C1 segment of cervical spinal cord (tissue), 14 donors: ENCODE results near the gene UBE2I.

ENCODE experiments used
- DNase-seq, 14 donors: peaks; one replicate each; lab custom pipeline; 2025; lab: John Stamatoyannopoulos, UW

Gene UBE2I

DNA sequence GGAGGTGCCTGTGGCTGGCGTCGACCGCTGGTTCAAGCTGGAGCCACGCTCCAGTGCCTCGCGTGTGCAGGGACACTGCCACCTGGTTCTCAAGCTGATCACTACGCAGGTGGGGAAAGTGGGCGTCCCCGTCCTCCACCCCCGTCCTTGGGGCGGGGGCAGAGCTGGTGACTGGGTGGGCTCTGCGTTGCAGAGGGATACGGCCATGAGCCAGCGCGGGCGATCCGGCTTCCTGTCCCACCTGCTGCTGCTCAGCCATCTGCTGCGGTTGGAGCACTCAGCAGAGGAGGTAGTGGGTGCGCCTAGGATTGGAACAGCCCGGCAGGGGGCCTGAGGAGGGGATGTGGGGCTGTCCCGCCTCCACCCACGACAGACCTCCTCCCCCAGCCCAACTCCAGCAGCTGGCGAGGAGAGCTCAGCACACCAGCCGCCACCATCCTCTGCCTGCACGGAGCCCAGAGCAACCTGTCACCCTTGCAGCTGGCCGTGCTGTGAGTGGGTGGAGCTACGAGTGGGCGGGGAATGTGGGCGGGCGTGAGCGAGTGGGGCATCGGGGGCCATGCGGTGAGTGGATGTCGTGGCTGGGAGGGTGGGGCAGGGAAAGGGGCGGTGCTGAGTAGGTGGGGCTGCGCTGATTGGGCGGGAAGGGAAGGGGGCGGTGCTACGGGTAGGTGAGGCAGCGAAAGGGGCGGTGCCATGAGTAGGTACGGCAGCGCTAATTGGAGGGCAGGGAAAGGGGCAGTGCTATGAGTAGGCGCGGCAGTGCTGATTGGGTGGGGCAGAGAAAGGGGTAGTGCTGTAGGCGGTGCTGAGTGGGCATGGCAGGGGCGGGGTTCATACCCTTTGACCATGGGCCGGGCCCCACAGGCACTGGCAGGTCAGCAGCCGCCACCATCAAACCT lies 33.3 kb downstream of the UBE2I start:
- peak in 13 of 14 donors; percentile 8 to 90 (median 65) for DNase-seq

DNA sequence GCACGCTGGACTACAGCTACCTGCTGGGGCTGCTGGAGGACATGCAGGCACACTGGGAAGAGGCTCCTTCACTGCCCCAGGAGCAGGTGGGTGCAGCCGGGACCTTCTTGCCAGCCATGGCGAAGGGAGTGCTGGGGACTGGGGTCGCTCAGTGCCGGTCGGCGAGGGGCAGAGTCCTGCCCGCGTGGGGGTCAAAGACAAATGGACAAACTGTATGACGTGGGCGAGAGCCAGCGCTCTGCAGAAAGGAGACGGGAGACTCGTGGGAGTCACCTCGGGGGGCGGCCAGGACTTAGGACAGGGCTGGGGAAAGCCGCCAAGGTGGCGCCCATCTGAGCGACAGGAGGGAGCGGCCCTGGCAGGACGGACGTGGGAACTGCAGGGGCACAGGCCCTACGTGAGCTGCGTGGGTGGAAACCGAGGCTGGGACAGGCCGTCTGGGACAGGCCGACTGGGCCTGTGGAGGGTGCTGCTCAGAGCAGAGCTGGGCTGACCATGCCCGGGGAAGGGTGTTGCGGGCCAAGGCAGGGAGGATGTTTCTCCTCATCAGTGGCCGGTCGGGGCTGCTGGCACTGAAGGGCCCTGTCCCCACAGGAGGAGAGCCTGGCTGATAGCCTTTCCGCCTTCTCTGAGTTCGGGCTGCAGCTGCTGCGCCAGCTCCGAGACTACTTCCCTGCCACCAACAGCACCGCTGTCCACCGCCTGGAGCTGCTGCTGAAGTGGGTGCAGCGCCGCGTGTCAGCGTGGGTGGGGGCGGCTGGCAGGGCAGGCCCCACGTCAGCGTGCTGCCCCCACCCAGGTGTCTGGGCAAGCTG lies 34.2 kb downstream of the UBE2I start:
- no peak for DNase-seq

DNA sequence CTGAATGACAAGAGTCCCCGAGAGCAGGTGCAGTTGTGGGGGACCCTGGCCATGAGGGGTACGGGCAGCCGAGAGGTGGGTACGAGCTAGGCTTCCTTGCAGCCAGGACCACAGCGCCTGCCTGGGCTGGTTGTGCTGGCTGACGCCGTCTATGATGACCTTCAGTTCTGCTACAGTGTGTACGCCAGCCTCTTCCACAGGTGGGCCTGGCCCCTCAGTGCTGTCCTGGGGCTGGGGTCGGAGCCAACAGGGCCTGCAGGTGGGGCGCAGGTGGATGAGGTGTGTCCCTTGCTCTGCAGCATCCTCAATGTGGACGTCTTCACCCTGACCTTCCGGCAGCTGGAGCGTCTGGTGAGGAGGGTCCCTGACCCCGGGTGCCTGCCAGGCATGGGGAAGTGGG lies 35.1 kb downstream of the UBE2I start:
- DNase-seq: no peak

DNA sequence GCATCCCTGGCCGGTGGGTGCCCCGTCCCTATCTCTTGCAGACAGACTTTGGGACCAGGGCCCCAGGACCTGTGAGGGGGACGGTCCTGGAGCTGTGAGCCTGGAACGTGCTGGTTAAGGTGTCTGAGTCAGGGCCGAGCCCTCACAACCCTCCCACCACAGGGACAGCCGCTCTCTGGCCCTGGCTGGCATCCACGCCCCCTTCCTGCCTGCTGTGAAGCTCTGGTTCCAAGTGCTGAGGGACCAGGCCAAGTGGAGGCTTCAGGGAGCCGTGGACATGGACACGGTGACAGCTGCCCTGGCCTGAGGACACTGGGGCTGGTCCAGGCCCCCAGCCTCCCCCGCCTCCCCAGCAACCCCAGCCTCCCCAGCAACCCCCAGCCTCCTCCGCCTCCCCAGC lies 35.7 kb downstream of the UBE2I start:
- no peak for DNase-seq

DNA sequence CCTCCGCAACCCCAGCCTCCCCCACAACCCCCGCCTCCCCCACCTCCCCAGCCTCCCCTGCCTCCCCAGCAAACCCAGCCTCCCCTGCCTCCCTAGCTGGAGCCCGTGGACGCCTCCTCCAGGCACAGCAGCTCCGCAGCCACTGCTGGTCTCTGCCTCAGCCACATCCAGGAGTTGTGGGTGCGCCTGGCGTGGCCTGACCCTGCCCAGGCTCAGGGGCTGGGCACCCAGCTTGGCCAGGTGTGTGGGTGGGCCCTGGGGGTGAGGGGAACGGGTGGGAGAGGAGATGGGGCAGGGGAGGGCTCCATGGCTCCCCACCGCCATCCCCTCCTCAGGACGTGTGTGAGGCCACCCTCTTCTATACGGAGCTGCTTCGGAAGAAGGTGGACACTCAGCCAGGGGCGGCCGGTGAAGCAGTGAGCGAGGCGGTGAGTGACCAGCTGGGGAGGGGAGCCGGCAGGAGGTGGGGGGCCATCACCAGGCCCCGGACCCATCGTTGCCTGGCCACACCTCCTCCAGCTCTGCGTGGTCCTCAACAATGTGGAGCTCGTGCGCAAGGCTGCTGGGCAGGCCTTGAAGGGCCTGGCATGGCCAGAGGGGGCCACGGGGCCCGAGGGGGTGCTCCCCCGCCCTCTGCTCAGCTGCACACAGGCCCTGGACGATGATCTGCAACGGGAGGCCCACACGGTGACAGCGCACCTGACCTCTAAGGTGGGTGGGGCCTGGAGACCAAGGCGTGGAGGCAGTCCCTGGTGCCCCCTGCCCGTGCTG lies 36.4 kb downstream of the UBE2I start:
- no peak for DNase-seq

DNA sequence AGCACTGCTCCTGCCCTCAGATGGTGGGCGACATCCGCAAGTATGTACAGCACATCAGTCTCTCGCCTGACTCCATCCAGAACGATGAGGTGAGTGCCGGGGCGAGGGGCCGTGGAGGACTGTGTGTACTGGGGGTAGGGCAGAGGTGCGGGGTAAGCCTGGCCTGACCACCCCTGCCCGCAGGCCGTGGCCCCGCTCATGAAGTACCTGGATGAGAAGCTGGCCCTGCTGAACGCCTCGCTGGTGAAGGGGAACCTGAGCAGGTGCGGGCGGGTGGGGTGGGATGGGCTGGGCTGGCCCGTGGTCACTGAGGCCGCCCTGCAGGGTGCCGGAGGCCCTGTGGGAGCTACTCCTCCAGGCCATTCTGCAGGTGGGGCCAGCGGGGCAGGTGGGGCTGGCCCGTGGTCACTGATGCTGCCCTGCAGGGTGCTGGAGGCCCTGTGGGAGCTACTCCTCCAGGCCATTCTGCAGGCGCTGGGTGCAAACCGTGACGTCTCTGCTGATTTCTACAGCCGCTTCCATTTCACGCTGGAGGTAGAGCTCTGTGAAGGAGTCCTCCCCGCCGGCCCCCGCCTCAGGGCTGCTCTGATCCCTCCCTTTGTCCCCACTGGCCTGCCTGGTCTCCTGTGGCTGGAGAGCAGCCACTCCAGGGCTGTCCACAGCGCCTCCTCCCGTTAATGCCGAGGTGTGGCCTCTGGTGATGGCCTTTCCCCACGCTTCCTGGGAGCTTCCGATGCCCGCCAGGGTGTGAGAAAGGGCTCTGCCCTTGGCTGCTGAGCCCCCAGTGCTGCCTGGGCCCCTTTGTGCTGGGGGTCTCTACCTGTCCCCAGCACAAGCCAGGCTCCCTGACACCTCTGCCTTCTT lies 37.2 kb downstream of the UBE2I start:
- no peak for DNase-seq

DNA sequence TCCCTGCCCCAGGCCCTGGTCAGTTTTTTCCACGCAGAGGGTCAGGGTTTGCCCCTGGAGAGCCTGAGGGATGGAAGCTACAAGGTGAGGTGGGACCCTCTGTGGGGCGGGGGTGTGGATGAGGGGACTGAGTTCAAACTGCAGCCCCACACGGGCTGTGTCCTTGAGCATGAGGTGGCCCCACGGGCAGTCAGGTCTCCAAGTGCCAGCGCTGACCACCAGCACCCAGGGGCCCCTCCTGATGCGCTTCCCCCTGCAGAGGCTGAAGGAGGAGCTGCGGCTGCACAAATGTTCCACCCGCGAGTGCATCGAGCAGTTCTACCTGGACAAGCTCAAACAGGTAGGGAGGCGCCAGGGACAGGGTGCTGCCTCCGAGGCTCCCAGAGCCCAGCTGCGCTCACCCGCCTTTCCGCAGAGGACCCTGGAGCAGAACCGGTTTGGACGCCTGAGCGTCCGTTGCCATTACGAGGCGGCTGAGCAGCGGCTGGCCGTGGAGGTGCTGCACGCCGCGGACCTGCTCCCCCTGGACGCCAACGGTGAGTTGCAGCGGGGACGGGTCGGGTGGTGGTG lies 37.9 kb downstream of the UBE2I start:
- no peak for DNase-seq

DNA sequence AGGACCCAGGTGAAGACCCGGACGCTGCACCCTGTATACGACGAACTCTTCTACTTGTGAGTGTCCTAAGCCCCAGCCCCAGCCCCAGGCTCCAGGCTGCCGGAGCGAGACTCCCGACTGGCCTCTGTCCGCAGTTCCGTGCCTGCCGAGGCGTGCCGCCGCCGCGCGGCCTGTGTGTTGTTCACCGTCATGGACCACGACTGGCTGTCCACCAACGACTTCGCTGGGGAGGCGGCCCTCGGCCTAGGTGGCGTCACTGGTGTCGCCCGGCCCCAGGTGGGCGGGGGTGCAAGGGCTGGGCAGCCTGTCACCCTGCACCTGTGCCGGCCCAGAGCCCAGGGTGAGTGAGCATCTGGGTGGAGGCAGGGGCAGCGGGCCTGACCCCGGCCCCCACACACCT lies 38.5 kb downstream of the UBE2I start:
- DNase-seq: no peak

DNA sequence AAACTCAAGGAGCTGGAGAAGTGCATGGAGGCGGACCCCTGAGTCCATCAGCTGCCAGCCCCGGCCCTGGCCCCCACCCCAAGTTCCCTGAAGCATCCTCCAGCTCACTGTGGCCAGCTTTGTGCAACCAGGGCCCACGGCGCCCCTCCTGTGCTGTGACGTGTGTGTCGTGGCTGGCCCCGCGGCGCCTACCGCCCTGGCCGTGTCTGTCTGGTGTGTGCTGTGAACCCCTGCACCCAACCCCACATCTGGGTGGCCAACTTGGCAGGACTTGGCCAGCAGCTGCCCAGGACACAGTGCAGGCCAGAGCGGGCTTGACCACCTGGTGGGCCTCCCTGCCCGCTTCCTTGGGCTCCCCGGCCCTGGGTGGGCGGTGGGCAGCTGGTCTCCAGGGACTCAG lies 39.0 kb downstream of the UBE2I start:
- no peak for DNase-seq

DNA sequence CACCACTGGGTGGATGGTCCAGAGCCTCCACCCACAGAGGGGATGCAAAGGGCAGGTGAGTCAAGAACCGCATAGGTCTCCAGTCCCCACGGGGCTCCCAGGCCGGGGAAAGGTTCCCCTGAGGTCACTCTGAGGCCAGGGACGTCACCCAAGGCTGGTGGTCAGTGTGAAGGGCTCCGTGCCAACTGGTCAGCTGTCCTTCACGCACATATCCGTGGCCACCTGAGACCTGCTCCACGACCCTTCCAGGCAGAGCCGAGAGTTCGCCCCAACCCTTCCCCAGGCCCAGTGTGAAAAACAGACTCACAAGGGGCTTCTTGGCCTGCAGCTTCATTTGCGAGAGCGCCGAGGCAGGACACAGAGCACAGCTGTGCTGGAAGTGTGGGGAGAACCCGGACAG lies 39.5 kb downstream of the UBE2I start:
- no peak for DNase-seq

DNA sequence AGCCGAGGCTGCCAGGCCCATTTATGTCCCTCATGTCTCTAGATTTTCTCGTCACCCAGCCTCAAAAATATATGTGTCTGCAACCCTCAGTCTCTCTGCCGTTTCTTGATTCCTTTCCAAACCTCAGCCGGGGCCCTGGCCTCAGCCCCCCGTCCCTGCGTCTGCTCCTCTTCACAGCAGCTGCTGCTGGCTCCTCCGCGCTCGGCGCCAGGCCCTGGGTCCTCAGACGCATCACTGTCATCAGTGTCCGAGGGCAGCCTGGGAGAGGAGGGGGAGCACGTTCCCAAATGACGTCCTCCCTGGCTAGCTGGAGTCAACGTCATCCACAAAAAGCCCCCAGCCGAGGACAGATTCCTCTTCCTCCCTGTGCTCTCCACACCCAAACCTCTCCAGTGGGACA lies 39.9 kb downstream of the UBE2I start:
- no peak for DNase-seq

DNA sequence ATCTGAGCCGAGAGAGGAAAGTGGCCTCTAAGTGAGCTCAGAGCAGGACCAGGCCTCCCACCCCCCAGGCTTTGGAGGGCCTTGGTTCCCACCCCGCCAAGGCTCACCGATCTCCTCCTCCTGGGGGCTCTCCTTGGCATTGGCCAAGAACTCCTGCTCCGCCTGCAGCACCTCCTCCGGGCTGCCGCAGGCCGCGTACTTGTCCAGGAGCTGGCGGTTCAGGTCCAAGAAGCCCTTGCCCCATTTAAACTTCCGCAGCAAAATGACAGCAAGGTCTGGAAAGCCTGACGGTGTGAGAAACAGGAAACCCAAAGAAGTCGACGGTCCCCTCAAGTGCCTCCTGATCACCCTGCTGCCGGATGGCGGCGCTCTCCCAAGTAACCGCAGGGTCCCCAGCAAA lies 40.5 kb downstream of the UBE2I start:
- DNase-seq: no peak

DNA sequence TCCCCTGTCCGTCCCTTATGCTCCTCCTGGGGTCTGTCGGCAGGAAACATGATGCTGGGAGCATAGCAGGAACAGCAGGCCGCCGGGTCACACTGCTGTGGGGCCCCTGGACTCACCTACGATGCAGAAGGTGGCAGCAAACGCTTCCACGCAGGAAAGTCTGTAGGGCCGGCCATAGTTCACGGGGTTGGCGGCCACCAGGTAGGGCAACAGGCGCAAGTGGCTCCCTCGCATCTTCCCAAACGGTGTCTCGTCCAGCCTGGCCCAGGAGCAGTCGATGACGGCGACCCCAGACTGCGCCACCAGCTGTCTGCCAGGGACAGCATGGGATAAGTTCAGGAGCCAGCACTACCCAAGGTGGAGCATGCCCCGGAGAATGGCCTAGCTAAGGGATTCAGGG lies 41.3 kb downstream of the UBE2I start:
- DNase-seq: no peak

DNA sequence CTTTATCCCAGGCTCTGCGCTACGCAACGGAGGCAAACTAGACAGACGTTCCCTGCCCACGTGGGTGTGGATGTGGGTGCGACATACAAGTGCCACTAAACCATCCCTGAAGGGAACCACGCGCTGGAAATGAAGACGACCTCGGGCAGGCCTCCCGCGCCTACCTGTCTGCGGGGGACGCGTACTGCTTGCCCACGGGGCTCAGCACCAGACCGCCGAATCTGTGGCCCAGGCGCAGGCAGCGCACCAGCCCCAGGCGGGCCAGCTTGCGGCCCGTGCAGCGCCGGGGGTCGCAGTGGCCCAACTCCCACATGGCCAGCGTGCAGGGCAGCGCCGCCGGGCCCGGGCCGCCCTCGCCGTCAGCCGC lies 41.8 kb downstream of the UBE2I start:
- DNase-seq: no peak

DNA sequence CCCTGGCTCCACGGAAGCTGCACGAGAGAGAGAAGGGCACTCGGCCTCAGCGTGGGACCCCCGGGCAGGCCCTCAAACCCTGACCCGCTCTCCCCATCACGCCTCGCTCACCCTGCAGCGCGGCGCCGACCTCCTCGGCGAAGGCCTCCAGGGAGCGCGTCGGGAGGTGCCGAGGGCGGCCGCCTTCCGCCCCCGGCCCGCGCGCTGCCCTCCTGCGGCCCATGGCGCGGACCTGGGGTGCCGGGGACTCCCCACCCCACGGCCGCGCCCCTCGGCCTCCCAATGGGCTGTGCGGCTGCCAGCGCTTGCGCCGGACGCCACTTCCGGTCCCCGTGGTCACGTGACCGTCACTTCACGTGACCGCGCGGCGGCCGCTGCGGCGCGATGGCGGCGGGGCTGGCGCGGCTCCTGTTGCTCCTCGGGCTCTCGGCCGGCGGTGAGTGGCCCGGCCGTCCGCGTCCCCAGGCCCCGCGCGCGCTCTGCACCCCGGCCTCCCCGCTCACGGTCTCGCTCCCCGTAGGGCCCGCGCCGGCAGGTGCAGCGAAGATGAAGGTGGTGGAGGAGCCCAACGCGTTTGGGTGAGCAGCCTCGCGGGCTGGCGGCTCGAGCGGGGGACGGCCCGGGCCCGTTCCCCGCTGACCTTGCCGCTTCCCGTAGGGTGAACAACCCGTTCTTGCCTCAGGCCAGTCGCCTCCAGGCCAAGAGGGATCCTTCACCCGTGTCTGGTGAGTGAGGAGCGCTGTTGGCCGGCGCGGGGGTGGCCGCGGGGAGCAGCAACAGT lies 42.3 kb downstream of the UBE2I start, which contains the start of the genes GNPTG and TSR3:
GNPTG (plus strand) TSS at position 350 of the 781 bp plus-strand sequence; CDS start at position 385, 35 bp downstream.
TSR3 (minus strand) TSS at position 297 of the 781 bp plus-strand sequence; CDS start at position 223, 74 bp downstream.
- peak in 13 of 14 donors; percentile 41 to 89 (median 66) for DNase-seq

DNA sequence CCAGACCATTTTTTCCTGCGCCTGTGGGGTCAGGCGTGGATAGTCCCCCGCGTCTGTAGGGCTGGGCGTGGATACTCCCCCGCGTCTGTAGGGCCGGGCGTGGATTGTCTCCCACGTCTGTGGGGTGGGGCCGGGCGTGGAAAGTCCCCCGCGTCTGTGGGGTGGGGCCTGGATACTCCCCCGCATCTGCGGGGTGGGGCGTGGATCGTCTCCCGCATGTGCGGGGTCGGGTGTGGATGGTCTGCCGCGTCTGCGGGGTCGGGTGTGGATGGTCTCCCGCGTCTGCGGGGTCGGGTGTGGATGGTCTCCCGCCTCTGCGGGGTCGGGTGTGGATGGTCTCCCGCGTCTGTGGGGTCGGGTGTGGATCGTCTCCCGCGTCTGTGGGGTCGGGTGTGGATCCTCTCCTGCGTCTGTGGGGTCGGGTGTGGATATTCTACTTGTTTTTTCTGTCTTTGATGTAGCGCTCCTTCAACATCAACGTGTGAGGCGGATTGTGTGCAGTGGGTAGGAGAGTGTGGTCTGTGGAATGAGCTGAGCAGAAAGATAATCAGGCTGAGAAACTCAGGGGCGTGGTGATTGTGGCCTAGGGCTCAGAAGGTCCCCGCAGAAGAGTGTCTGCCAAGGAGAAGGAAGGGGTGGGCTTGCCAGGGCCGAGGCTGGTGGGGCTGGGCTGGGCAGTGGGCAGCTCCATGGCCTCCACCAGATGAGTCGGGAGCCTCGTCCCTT lies 45.5 kb downstream of the UBE2I start:
- no peak for DNase-seq

DNA sequence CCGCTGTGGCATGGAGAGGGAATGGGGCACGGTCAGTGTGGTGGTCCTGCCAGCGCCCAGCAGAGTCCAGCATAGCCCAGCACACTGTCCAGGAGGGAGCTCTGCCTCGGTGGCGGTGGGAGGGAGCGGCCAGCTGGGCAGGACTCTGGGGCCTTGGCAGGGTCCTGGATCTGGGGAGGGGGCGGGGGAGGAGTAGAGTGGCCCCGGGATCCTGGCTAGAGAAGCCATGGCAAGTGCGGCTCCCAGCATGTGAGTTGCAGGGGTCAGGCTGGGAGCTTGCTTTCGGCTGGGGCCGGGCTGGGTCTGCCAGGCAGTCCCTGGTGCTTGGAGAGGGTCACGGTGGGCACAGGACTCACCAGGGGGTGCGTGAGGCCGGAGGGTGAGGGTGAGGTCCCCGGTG lies 46.2 kb downstream of the UBE2I start:
- no peak for DNase-seq

DNA sequence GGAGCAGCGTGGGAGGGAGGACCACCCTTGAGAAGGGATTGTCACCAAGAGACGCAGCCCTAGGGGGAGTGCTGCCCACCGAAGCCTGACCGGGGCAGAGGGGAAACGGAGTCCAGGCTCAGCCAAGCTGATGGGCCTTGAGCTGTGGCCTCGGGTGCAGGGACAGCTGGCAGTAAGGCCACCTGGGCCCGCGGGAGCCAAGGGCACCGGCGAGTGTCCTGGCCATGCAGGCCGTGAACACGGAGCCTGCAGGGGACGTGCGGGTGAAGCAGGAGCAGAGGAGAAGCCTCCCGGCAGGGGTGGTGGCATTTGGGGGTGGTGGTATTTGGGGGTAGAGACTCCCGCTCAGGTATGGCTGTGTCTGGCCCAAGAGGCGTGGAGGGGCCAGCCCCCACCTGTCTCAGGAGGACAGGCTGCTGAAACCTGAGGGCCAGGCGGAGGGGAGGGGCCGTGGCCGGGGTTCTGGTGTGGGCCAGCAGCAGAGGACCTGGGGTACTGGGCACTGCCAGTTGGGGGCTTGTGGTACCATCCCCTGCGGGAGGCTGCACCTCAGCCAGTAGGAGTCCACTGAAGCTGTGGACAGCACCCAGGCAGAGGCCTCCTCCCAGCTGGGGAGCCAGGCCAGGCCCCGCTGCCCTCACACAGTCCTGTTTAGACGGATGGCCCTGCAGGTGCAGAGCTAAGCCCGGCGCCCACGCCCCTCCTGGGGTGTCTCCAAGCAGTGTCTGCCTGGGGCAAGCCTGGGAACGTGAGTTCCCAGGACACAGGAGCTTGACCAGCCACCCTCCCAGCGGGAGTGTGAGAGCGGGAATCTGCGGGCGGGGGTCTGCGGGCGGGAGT lies 46.8 kb downstream of the UBE2I start:
- DNase-seq: no peak
